Raji (cell line): ENCODE results near the gene PRPF38A.

ENCODE experiments used
- POLR2A ChIP-seq: IDR thresholded peaks from 2 replicates; pipeline ENCODE4 v1.6.1; 2011; ENCODE audit warnings: low read depth, low read length, control low read depth; ENCODE audit not compliant: insufficient read depth

The PRPF38A gene

GRCh38 chr1:52368383-52369172, 35.8 kb upstream of the PRPF38A start:
- no peak for TF ChIP-seq POLR2A

GRCh38 chr1:52385376-52385775, 19.0 kb upstream of the PRPF38A start:
- TF ChIP-seq POLR2A, result no peak

- no peak for TF ChIP-seq POLR2A
These were observed 17.9 kb upstream of the PRPF38A start for GRCh38 chr1:52386458-52386857.

GRCh38 chr1:52393174-52393573, 11.2 kb upstream of the PRPF38A start:
- TF ChIP-seq POLR2A, result no peak

- no peak for TF ChIP-seq POLR2A
These were observed 4.8 kb upstream of the PRPF38A start for GRCh38 chr1:52399629-52400028.

- TF ChIP-seq POLR2A, result no peak
These were observed 4.3 kb upstream of the PRPF38A start for GRCh38 chr1:52400131-52400530.

GRCh38 chr1:52402860-52403240, 1.6 kb upstream of the PRPF38A start:
- no peak for TF ChIP-seq POLR2A

- TF ChIP-seq POLR2A, result no peak
These were observed 761 bp upstream of the PRPF38A start for GRCh38 chr1:52403566-52404115.

GRCh38 chr1:52404975-52405338, 555 bp downstream of the PRPF38A start:
- TF ChIP-seq POLR2A, result no peak

- TF ChIP-seq POLR2A, result no peak
These were observed 9.1 kb downstream of the PRPF38A start for GRCh38 chr1:52413410-52413989.

GRCh38 chr1:52414942-52415341, 10.5 kb downstream of the PRPF38A start:
- no peak for TF ChIP-seq POLR2A

GRCh38 chr1:52416811-52417210, 12.4 kb downstream of the PRPF38A start:
- no peak for TF ChIP-seq POLR2A

GRCh38 chr1:52420713-52421112, 16.3 kb downstream of the PRPF38A start:
- no peak for TF ChIP-seq POLR2A

- no peak for TF ChIP-seq POLR2A
These were observed 18.7 kb downstream of the PRPF38A start for GRCh38 chr1:52423055-52423454.

- no peak for TF ChIP-seq POLR2A
These were observed 19.4 kb downstream of the PRPF38A start for GRCh38 chr1:52423771-52424170.

GRCh38 chr1:52424231-52424636, 19.8 kb downstream of the PRPF38A start:
- no peak for TF ChIP-seq POLR2A
